Thyroid gland (tissue), 4 donors: ENCODE data around the gene COMMD10.

Experiments
- CTCF ChIP-seq, 6 experiments: fragments of 200-600 bp in 3 of 6; fragments of 450-650 bp in 3 of 6; sonication (generic) in 3 of 6; IDR thresholded peaks; one replicate each; pipeline ENCODE4 v1.5.1; 2016 to 2019; ENCODE audit warnings: antibody characterized with exemption in 6 of 6, mild to moderate bottlenecking in 2 of 6, inconsistent platforms in 1 of 6, moderate library complexity in 1 of 6
- POLR2A ChIP-seq, 2 donors: fragments of 450-650 bp; IDR thresholded peaks; one replicate each; pipeline ENCODE4 v1.6.1; 2017; ENCODE audit warnings: antibody characterized with exemption in 2 of 2, mild to moderate bottlenecking in 2 of 2, moderate library complexity in 1 of 2

- TF ChIP-seq POLR2A (IDR thresholded peaks at IDR 0.05) (no peak), CTCF (IDR thresholded peaks at IDR 0.05) (no peak)
Measured at GRCh38 chr5:116078199-116078598, 6.6 kb upstream of the COMMD10 start.
